ENCODE measurements around the gene RPL13.

DNA sequence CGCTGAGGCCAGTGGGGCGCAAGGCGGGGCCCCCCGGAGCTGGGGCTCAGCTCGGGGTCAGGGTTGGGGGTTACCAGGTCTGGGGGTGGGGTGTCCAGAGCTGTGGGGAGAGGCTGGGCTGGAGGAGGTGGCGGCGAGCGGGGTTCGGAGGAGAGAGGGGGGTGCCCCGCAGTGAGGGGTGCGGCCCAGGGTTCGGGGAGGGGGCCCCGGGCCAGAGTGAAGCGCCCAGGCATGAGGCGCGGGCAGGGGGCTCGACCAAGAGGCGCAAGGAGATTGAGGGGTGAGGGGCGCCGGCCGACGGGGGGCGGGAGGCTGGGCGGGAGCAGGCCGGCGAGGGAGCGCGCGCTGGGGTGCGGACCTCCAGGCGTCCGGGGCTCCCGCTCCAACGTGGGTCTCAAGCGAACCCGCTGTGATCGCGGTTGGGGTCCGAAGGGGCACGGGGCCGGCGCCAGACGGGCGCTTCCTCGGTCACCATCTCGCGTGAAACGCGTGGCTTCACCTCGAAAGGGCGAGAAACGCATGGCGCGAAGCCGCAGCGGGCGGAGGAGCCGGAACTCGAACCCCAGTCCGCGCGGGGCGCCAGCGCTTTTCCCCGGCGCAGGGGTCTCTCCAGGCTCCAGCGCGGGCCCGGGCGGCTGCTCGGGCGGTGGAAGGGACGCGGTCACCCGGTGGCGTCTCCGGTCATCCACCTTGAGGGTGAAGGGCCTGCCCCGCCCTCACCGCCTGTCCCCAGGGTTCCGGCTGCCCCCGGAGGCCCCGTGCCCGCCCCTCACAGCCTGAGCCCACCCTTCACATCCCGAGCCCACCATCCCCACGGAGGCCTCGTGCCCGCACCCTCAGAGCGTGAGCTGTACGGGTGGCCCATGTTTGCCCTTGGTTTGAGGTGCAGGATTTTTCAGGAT lies 15.9 kb downstream of the RPL13 start:
- TF ChIP-seq, protein P1, sequence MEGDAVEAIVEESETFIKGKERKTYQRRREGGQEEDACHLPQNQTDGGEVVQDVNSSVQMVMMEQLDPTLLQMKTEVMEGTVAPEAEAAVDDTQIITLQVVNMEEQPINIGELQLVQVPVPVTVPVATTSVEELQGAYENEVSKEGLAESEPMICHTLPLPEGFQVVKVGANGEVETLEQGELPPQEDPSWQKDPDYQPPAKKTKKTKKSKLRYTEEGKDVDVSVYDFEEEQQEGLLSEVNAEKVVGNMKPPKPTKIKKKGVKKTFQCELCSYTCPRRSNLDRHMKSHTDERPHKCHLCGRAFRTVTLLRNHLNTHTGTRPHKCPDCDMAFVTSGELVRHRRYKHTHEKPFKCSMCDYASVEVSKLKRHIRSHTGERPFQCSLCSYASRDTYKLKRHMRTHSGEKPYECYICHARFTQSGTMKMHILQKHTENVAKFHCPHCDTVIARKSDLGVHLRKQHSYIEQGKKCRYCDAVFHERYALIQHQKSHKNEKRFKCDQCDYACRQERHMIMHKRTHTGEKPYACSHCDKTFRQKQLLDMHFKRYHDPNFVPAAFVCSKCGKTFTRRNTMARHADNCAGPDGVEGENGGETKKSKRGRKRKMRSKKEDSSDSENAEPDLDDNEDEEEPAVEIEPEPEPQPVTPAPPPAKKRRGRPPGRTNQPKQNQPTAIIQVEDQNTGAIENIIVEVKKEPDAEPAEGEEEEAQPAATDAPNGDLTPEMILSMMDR (conservative IDR thresholded peaks at IDR 0.05 in 1 of 2, IDR thresholded peaks at IDR 0.05 in 1 of 2; ENCODE audit: low read depth in 1 of 2, low read length in 2 of 2), result no peak
- no peak for TF ChIP-seq EZH2 (IDR thresholded peaks at IDR 0.05; ENCODE audit: low read length, missing control alignments)

Data from fibroblast of lung (primary cell).